Measurements from ENCODE around the gene ZSCAN9. TPM values are rescaled to one million over a fixed set of nuclear protein-coding genes. Genes with fewer than 3 reads are reported as not detected.

The ZSCAN9 gene
- total and polyA plus RNA-seq, 2 experiments from 2014 or later: 15.4 to 18.6 TPM

DNA sequence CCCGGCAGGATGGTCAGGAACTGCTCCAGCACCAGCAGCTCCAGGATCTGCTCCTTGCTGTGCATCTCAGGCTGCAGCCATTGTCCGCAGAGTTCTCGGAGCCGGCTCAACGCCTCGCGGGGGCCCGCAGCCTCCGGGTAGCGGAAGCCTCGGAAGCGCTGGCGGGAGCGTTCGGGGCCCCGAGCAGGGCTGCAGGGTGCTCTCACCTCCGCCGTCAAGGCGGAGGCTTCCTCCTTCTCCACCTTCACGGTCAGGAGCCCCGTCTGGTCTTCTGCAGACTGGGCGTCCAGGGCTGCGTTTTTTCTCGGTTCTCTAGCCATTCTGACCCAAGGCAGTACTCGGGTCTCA is 26.6 kb downstream of the ZSCAN9 start:
- peaks cover 12% of the 10 kb centered on the region for H3K4me1 ChIP-seq (ENCODE audit: low read depth)
- TF ChIP-seq, protein P1, sequence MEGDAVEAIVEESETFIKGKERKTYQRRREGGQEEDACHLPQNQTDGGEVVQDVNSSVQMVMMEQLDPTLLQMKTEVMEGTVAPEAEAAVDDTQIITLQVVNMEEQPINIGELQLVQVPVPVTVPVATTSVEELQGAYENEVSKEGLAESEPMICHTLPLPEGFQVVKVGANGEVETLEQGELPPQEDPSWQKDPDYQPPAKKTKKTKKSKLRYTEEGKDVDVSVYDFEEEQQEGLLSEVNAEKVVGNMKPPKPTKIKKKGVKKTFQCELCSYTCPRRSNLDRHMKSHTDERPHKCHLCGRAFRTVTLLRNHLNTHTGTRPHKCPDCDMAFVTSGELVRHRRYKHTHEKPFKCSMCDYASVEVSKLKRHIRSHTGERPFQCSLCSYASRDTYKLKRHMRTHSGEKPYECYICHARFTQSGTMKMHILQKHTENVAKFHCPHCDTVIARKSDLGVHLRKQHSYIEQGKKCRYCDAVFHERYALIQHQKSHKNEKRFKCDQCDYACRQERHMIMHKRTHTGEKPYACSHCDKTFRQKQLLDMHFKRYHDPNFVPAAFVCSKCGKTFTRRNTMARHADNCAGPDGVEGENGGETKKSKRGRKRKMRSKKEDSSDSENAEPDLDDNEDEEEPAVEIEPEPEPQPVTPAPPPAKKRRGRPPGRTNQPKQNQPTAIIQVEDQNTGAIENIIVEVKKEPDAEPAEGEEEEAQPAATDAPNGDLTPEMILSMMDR (IDR thresholded peaks at IDR 0.05; ENCODE audit: low read depth, low read length): no peak
- H3K9me3 ChIP-seq (ENCODE audit: low read depth): no peaks in the 10 kb centered on the region
- H3K27me3 ChIP-seq: no peaks in the 10 kb centered on the region
- peak overlapping the region; percentile 78 for H3K4me3 ChIP-seq
- H3K36me3 ChIP-seq: peaks cover 18% of the 10 kb centered on the region
- H3K27ac ChIP-seq: peak overlapping the region; percentile 2
- DNase-seq (ENCODE audit: low read depth in 1 of 2, low spot score in 1 of 2): peak; percentile 17 to 28

DNA sequence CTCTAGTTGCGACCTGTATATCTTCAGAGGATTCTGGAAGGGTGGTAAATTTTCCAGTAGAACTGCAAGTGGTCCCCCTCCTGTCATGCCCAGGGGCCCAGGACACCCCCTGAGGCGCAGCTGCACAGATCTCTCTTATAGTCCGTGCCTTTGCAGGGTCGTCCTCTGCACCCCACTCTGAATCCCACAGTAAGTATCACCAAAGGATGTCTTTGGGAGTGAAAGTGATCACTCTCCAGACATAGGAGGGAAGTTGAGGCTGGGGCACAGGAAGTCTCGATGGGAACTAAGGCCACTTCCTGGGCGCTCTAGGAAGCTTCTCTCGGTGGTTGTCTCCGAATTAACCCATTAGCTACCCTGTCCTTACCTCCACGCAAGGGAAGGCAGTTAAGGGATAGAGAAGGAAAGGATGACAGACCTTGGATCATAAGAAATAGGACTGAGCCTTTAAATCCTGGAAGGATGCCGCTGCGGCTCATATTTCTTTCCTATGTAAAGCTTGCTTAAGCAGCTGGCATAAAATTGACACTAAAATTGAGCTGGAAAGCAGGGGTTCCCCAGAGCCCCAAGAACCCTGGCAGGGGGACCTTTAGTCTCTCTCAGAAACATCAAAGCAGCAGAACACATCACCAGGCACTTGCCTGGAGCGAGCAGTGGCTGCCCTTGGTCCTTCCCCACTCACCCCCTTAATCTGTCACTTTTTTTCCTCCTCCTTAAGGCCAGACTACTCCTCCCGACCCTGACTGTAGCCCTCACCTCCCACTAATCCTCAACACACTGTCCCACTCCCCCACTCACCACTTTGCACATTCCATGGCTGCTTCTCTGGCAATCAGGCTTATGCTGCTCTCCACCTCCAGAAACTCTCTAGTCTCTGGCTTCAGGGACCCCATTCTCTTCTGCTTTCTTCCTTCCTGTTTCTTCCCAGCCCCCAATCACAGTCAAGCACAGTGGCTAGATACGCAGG is 27.2 kb downstream of the ZSCAN9 start, which contains the start of gene ZKSCAN4:
TSS of gene ZKSCAN4 (minus strand) at position 261 of the 967 bp plus-strand sequence. CDS start 289 bp downstream, outside the sequence.
- Histone ChIP-seq H3K4me3 (peak within 1 kb of the TSS; percentile 78), H3K4me1 (ENCODE audit: low read depth) (peaks cover 12% of the 10 kb centered on the region), H3K27me3 (no peaks in the 10 kb centered on the region), H3K36me3 (peaks cover 13% of the 10 kb centered on the region), H3K9me3 (ENCODE audit: low read depth) (no peaks in the 10 kb centered on the region), H3K27ac (peak within 1 kb of the TSS; percentile 12)
- TF ChIP-seq, protein P1 (IDR thresholded peaks at IDR 0.05; ENCODE audit: low read depth, low read length): no peak
- DNase-seq (ENCODE audit: low read depth in 1 of 2, low spot score in 1 of 2): peak; percentile 84 to 94

DNA sequence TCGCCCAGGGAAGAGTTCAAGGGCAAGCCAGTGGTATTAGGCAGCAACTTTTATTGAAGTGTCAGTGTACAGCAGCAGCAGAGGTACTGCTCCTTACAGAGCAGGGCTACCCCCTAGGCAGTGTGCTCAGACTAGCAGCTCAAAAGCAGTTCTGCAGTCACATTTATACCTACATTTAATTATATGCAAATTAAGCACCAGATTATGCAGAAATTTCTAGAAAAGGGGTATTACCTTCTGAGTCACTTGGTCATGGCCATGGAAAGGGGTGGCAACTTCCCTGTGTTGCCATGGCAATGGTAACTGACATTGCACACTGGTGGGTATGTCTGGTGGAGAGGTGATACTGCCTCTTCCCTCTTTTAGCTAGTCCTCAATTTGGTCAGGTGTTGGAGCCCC is 29.0 kb downstream of the ZSCAN9 start:
- no peaks in the 10 kb centered on the region for H3K27me3 ChIP-seq
- H3K36me3 ChIP-seq: peaks cover 4% of the 10 kb centered on the region
- TF ChIP-seq, protein P1 (IDR thresholded peaks at IDR 0.05; ENCODE audit: low read depth, low read length): no peak
- H3K27ac ChIP-seq: no peak overlapping the region
- no peak overlapping the region for H3K4me3 ChIP-seq
- no peak for DNase-seq (ENCODE audit: low read depth in 1 of 2, low spot score in 1 of 2)
- peaks cover 12% of the 10 kb centered on the region for H3K4me1 ChIP-seq (ENCODE audit: low read depth)
- no peaks in the 10 kb centered on the region for H3K9me3 ChIP-seq (ENCODE audit: low read depth)

DNA sequence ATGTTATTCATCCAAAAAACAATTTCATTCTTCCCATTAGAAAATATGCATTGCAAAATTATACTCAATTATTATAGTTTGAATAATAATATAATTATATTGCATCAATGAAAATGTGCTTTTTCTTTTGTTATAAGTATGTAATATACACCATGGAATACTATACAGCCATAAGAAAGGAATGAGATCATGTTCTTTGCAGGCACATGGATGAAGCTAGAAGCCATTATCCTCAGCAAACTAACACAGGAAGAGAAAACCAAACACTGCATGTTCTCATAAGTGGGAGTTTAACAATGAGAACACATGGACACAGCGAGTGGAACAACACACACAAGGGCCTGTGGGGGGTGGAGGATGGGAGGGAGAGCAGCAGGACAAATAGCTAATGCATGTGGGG is 32.0 kb downstream of the ZSCAN9 start:
- Histone ChIP-seq H3K36me3 (no peaks in the 10 kb centered on the region), H3K9me3 (ENCODE audit: low read depth) (no peaks in the 10 kb centered on the region), H3K4me3 (no peak overlapping the region), H3K27ac (no peak overlapping the region), H3K27me3 (no peaks in the 10 kb centered on the region), H3K4me1 (ENCODE audit: low read depth) (peaks cover 4% of the 10 kb centered on the region)
- DNase-seq (ENCODE audit: low read depth in 1 of 2, low spot score in 1 of 2): no peak
- TF ChIP-seq, protein P1 (IDR thresholded peaks at IDR 0.05; ENCODE audit: low read depth, low read length): no peak

DNA sequence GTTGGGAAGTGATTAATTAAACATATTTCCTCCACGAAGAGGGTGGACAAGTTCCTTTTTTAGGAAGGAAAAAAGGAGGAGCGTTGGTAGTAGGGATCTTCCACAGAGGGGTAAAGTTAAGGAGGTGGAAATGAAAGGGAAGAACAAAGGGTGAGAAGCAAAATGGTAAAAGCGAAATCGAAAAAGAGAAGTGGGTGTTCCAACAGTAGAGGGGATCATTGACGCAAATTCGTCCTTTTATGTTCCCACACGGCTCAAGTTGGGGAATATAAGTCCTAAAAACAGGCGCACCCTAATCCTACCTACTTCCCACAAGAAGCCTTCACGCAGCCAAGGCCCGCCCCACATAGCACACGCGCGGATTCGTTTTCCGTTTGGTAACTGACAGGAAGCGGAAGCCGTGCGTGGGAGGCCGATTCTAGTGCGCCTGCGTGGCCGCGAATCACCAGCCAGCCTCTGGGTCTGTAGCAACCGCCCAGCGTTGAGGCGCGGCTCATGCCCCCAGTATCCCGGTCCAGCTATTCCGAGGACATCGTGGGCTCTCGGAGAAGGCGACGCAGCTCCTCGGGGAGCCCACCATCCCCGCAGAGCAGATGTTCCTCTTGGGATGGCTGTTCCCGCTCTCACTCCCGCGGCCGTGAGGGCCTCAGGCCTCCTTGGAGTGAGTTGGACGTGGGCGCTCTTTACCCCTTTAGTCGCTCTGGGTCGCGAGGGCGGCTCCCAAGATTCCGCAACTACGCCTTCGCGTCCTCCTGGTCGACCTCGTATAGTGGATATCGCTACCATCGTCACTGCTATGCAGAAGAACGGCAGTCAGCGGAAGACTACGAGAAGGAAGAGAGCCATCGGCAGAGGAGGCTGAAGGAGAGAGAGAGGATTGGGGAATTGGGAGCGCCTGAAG is 34.1 kb downstream of the ZSCAN9 start, which contains the start of gene NKAPL:
TSS of gene NKAPL (plus strand) at position 421 of the 901 bp plus-strand sequence. CDS start at position 496, 75 bp downstream.
- DNase-seq (ENCODE audit: low read depth in 1 of 2, low spot score in 1 of 2): peak in 1 of 2 donors; percentile 93
- Histone ChIP-seq H3K36me3 (no peaks in the 10 kb centered on the region), H3K4me1 (ENCODE audit: low read depth) (no peaks in the 10 kb centered on the region), H3K27ac (no peak within 1 kb of the TSS), H3K27me3 (no peaks in the 10 kb centered on the region), H3K9me3 (ENCODE audit: low read depth) (no peaks in the 10 kb centered on the region), H3K4me3 (no peak within 1 kb of the TSS)
- TF ChIP-seq, protein P1 (IDR thresholded peaks at IDR 0.05; ENCODE audit: low read depth, low read length): no peak

Measured in cardiac muscle cell (in vitro differentiated cells and primary cell).